ENCODE data around the gene ASS1. TPM values are rescaled to one million over a fixed set of nuclear protein-coding genes. Genes with fewer than 3 reads are reported as not detected.
A peak's percentile ranks its signal among the peaks of the same experiment; 100 is the strongest.
"Not testable (repeated sequence)": the region's sequence is repeated elsewhere in the genome, so short reads cannot be mapped to it uniquely, and the experiment has no call there.

The ASS1 gene
- total and polyA plus RNA-seq, 4 experiments from 2014 or later = not detected

DNA sequence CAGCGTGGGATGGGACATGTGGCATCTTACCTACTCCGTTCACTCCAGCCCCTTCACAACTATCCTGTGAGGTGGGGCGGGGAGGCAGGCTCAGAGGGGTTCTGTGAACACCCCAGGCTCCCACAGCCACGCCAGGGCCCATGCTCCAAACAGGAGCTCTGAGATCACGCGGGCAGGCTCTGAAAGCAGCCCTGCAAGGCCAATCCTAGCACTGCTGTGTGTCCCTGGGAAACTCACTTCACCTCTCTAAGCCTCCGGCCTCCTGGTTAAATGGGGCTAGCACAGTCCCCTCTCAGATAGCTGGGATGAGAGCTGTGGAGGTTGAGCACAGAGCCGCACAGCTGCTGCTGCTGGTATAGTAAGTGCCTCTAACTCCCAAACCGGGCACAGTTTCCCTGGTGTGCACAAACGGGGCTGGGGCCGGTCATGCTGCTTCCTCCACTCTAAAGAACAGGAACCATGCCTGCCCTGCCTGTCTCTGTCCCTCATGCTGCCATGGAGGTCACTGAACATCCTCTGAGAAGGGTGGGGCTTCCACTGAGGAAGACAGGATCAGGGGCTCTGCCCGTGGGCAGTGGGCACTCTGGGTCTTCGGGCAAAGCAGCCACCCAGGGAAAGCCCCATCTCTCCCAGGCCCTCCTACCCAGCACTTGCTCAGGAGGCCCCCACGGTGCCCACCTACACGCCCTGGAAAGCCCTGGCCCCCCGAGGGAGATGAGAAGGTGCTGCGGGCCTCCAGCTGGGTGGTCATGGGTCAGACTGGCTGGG lies 13.0 kb upstream of the ASS1 start:
- no peak overlapping the region for H3K4me3 ChIP-seq (ENCODE audit: low read length in 2 of 2)
- Mint-ChIP-seq H3K27me3 (peaks cover 14 to 17% of the 10 kb centered on the region in 2 donors), H3K36me3 (no peaks in the 10 kb centered on the region), H3K27ac (no peak overlapping the region), H3K4me3 (no peak overlapping the region), H3K4me1 (peaks cover 0 to 8% (median under 1%) of the 10 kb centered on the region in 4 donors), H3K9me3 (peaks cover 0 to 4% (median 0%) of the 10 kb centered on the region in 8 donors)
- no peaks in the 10 kb centered on the region for H3K4me1 ChIP-seq (ENCODE audit: insufficient read depth, low read length)
- H3K36me3 ChIP-seq (ENCODE audit: insufficient read depth, low read length) = no peaks in the 10 kb centered on the region
- no peaks in the 10 kb centered on the region for H3K9me3 ChIP-seq (ENCODE audit: control insufficient read depth in 1 of 2, low read length in 2 of 2)
- CTCF ChIA-PET (ENCODE audit: partially characterized antibody) = no interaction called here
- H3K27ac ChIP-seq (ENCODE audit: low read depth, low read length) = no peak overlapping the region
- no peak for DNase-seq
- no peaks in the 10 kb centered on the region for H3K27me3 ChIP-seq (ENCODE audit: insufficient read depth, low read length)
- intact Hi-C loops (cut with micrococcal nuclease) = no loop called here
- POLR2A ChIA-PET (ENCODE audit: partially characterized antibody) = no interaction called here

DNA sequence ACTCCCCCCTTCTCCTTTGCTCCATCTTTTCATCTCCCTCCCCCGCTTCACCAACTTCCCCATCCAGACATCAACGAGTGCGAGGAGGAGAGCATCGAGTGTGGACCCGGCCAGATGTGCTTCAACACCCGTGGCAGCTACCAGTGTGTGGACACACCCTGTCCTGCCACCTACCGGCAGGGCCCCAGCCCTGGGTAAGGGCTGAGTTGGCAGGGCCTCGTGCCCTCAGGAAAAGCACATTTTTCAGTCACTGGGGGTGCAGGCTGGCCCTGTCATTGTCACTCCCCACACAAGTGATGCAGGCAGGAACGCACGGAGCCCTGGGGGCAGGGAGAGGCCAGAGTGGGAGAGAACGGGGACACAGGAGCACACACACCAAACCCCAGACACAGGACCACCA lies 12.4 kb upstream of the ASS1 start:
- H3K36me3 ChIP-seq (ENCODE audit: insufficient read depth, low read length) = no peaks in the 10 kb centered on the region
- POLR2A ChIA-PET (ENCODE audit: partially characterized antibody) = no interaction called here
- H3K4me3 ChIP-seq (ENCODE audit: low read length in 2 of 2) = no peak overlapping the region
- Mint-ChIP-seq H3K4me3 (peak overlapping the region in 2 of 8 donors; percentile 26 to 46), H3K27ac (no peak overlapping the region), H3K4me1 (peaks cover 0 to 8% (median under 1%) of the 10 kb centered on the region in 4 donors), H3K27me3 (peaks cover 14 to 17% of the 10 kb centered on the region in 2 donors), H3K36me3 (no peaks in the 10 kb centered on the region), H3K9me3 (peaks cover 0 to 4% (median 0%) of the 10 kb centered on the region in 8 donors)
- H3K27me3 ChIP-seq (ENCODE audit: insufficient read depth, low read length) = no peaks in the 10 kb centered on the region
- no peak for DNase-seq
- H3K27ac ChIP-seq (ENCODE audit: low read depth, low read length) = no peak overlapping the region
- no peaks in the 10 kb centered on the region for H3K4me1 ChIP-seq (ENCODE audit: insufficient read depth, low read length)
- intact Hi-C loops (cut with micrococcal nuclease) = no loop called here
- H3K9me3 ChIP-seq (ENCODE audit: control insufficient read depth in 1 of 2, low read length in 2 of 2) = no peaks in the 10 kb centered on the region
- CTCF ChIA-PET (ENCODE audit: partially characterized antibody) = no interaction called here

DNA sequence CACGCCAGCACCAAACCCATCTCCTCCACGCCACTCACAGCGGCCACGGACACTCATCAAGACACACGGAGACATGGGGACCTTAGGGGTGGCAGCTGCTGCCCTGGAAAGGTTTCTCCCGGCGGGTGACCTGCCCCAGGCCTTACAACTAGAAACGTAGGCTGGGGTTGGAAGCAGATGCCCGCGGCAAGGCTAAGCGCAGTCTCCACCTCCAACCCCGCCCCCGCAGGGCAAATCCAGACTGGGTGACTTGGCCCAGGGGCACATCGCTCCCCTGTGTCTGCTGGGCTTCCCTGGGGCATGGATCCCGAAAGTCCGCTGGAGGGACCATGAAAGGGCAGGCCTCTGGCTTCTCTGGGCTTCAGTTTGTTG lies 12.0 kb upstream of the ASS1 start:
- H3K4me1 Mint-ChIP-seq = peaks cover 0 to 8% (median under 1%) of the 10 kb centered on the region in 4 donors
- H3K27me3 ChIP-seq (ENCODE audit: insufficient read depth, low read length) = no peaks in the 10 kb centered on the region
- H3K36me3 ChIP-seq (ENCODE audit: insufficient read depth, low read length) = no peaks in the 10 kb centered on the region
- H3K27ac Mint-ChIP-seq = no peak overlapping the region
- intact Hi-C loops (cut with micrococcal nuclease) = no loop called here
- no peaks in the 10 kb centered on the region for H3K4me1 ChIP-seq (ENCODE audit: insufficient read depth, low read length)
- POLR2A ChIA-PET (ENCODE audit: partially characterized antibody) = no interaction called here
- H3K4me3 ChIP-seq (ENCODE audit: low read length in 2 of 2) = no peak overlapping the region
- H3K9me3 Mint-ChIP-seq = peaks cover 0 to 4% (median 0%) of the 10 kb centered on the region in 8 donors
- peak overlapping the region in 2 of 8 donors; percentile 46 to 58 for H3K4me3 Mint-ChIP-seq
- no peak overlapping the region for H3K27ac ChIP-seq (ENCODE audit: low read depth, low read length)
- no peak for DNase-seq
- H3K36me3 Mint-ChIP-seq = no peaks in the 10 kb centered on the region
- CTCF ChIA-PET (ENCODE audit: partially characterized antibody) = no interaction called here
- no peaks in the 10 kb centered on the region for H3K9me3 ChIP-seq (ENCODE audit: control insufficient read depth in 1 of 2, low read length in 2 of 2)
- H3K27me3 Mint-ChIP-seq = peaks cover 14 to 17% of the 10 kb centered on the region in 2 donors

DNA sequence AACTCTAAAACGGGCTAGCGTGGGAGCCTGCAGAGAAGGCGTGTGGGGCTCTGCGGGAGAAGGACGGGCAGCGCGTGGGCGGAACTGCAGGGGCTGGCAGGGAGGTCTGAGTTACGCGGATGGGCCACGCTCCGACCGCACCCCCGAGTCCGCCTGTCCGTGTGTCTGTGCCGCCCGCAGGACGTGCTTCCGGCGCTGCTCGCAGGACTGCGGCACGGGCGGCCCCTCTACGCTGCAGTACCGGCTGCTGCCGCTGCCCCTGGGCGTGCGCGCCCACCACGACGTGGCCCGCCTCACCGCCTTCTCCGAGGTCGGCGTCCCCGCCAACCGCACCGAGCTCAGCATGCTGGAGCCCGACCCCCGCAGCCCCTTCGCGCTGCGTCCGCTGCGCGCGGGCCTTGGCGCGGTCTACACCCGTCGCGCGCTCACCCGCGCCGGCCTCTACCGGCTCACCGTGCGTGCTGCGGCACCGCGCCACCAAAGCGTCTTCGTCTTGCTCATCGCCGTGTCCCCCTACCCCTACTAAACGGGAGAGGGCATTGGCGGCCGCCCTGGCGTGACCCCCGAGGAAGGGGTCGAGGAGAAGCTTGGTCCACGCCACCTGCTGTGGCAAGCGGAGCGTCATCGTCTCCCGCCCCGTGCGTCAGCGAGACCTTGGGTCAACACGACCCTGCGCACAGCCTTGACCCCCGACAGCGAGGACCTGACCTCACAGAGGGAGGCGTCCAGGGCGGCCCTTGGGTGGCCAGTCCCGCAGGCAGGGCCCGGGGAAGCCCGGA lies 11.4 kb upstream of the ASS1 start:
- DNase-seq = no peak
- CTCF ChIA-PET (ENCODE audit: partially characterized antibody) = no interaction called here
- POLR2A ChIA-PET (ENCODE audit: partially characterized antibody) = no interaction called here
- Mint-ChIP-seq H3K4me1 (peaks cover 0 to 8% (median under 1%) of the 10 kb centered on the region in 4 donors), H3K27ac (no peak overlapping the region), H3K27me3 (peaks cover 14 to 17% of the 10 kb centered on the region in 2 donors), H3K4me3 (peak overlapping the region in 1 of 8 donors; percentile 58), H3K36me3 (no peaks in the 10 kb centered on the region), H3K9me3 (peaks cover 0 to 4% (median 0%) of the 10 kb centered on the region in 8 donors)
- intact Hi-C loops (cut with micrococcal nuclease) = no loop called here
- no peaks in the 10 kb centered on the region for H3K36me3 ChIP-seq (ENCODE audit: insufficient read depth, low read length)
- no peak overlapping the region for H3K27ac ChIP-seq (ENCODE audit: low read depth, low read length)
- H3K27me3 ChIP-seq (ENCODE audit: insufficient read depth, low read length) = no peaks in the 10 kb centered on the region
- H3K9me3 ChIP-seq (ENCODE audit: control insufficient read depth in 1 of 2, low read length in 2 of 2) = no peaks in the 10 kb centered on the region
- H3K4me1 ChIP-seq (ENCODE audit: insufficient read depth, low read length) = no peaks in the 10 kb centered on the region
- no peak overlapping the region for H3K4me3 ChIP-seq (ENCODE audit: low read length in 2 of 2)

DNA sequence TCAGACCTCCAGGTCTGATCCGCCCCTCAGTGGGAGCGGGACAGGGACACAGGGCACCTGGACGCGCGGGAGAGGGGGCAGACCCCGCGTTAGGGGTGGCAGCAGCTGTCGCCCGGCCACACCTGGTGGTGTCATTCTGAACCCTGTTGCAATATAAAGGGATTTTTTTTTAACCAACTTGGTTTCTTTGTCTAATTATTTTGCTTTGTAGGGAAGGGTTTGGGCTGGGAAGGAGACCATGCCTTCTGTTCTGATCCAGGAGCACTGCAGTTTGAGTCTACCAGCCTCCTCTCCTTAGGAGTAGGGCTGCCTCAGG lies 10.9 kb upstream of the ASS1 start:
- POLR2A ChIA-PET (ENCODE audit: partially characterized antibody) = no interaction called here
- Mint-ChIP-seq H3K27ac (no peak overlapping the region), H3K4me1 (peaks cover 0 to 8% (median under 1%) of the 10 kb centered on the region in 4 donors), H3K27me3 (peaks cover 16 to 17% of the 10 kb centered on the region in 2 donors), H3K36me3 (no peaks in the 10 kb centered on the region), H3K9me3 (peaks cover 0 to 4% (median 0%) of the 10 kb centered on the region in 8 donors), H3K4me3 (peak overlapping the region in 1 of 8 donors; percentile 34)
- Histone ChIP-seq H3K4me3 (ENCODE audit: low read length in 2 of 2) (no peak overlapping the region), H3K9me3 (ENCODE audit: control insufficient read depth in 1 of 2, low read length in 2 of 2) (no peaks in the 10 kb centered on the region), H3K27ac (ENCODE audit: low read depth, low read length) (no peak overlapping the region), H3K36me3 (ENCODE audit: insufficient read depth, low read length) (no peaks in the 10 kb centered on the region), H3K4me1 (ENCODE audit: insufficient read depth, low read length) (no peaks in the 10 kb centered on the region), H3K27me3 (ENCODE audit: insufficient read depth, low read length) (no peaks in the 10 kb centered on the region)
- intact Hi-C loops (cut with micrococcal nuclease) = no loop called here
- no peak for DNase-seq
- CTCF ChIA-PET (ENCODE audit: partially characterized antibody) = no interaction called here

DNA sequence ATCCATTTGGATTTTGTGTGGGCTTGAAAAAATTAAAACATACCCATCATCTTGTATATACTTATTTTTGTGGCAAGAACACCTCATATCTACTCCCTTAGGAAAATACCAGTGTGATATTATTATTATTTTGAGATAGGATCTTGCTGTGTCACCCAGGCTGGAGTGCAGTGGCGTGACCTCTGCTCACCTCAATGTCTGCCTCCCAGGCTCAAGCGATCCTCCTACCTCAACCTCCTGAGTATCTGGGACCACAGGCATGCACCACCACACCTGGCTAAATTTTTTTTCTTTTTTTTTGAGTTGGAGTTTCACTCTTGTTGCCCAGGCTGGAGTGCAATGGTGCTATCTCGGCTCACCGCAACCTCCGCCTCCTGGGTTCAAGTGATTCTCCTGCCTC lies 10.1 kb upstream of the ASS1 start:
- H3K27me3 ChIP-seq (ENCODE audit: insufficient read depth, low read length); H3K27ac ChIP-seq (ENCODE audit: low read depth, low read length); H3K4me1 ChIP-seq (ENCODE audit: insufficient read depth, low read length); H3K4me3 Mint-ChIP-seq; H3K9me3 ChIP-seq (ENCODE audit: control insufficient read depth in 1 of 2, low read length in 2 of 2); H3K27ac Mint-ChIP-seq; H3K36me3 Mint-ChIP-seq; H3K4me3 ChIP-seq (ENCODE audit: low read length in 2 of 2); H3K9me3 Mint-ChIP-seq; H3K4me1 Mint-ChIP-seq; intact Hi-C loops (cut with micrococcal nuclease); DNase-seq; H3K36me3 ChIP-seq (ENCODE audit: insufficient read depth, low read length); CTCF ChIA-PET (ENCODE audit: partially characterized antibody); POLR2A ChIA-PET (ENCODE audit: partially characterized antibody): not testable (repeated sequence)
- H3K27me3 Mint-ChIP-seq = peaks cover 17 to 19% of the 10 kb centered on the region in 2 donors

DNA sequence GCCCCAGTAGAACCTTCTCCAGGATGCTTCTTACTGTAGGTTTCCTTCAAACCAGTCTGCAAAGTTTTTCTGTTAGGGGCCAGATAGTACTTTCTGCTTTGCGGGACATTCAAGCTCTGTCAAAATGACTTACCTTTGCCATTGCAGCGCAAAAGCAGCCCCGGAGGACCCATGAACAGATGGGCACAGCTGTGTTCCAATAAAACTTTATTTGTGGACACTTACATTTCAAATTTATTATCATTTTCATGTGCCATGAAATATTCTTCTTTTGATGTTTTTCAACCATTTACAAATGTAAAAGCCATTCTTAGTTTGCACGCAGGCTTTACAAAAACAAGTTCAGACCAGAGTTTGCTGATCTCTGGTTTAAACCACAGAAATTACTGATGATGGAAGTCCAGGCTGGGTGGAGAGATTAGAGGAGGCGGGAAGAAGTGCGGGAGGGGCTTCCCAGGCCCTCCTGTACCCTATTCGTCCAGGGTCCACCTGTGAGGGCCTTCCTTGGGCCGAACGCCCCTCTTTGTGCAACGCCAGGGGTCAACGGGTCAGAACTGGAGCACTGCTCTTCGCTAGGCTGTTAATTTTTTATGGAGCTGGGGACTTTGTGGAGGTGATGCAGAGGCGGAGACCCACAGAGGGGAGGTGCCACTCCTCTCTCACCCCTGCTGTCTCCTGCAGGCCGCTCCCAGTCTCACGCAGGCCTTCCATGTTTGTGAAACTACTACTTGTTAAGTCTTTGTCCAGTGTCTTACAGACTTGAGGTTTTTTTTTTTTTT lies 7.6 kb upstream of the ASS1 start:
- intact Hi-C loops (cut with micrococcal nuclease) = no loop called here
- Histone ChIP-seq H3K4me3 (ENCODE audit: low read length in 2 of 2) (no peak overlapping the region), H3K36me3 (ENCODE audit: insufficient read depth, low read length) (no peaks in the 10 kb centered on the region), H3K27ac (ENCODE audit: low read depth, low read length) (no peak overlapping the region), H3K9me3 (ENCODE audit: control insufficient read depth in 1 of 2, low read length in 2 of 2) (no peaks in the 10 kb centered on the region), H3K27me3 (ENCODE audit: insufficient read depth, low read length) (no peaks in the 10 kb centered on the region), H3K4me1 (ENCODE audit: insufficient read depth, low read length) (no peaks in the 10 kb centered on the region)
- ChIA-PET CTCF (ENCODE audit: partially characterized antibody) (no interaction called here), POLR2A (ENCODE audit: partially characterized antibody) (no interaction called here)
- Mint-ChIP-seq H3K27me3 (peaks cover 16% of the 10 kb centered on the region in 2 donors), H3K4me3 (no peak overlapping the region), H3K27ac (no peak overlapping the region), H3K4me1 (peaks cover 0 to 8% (median 0%) of the 10 kb centered on the region in 4 donors), H3K36me3 (peaks cover 0 to 10% of the 10 kb centered on the region in 2 donors), H3K9me3 (peaks cover 2 to 22% (median 16%) of the 10 kb centered on the region in 8 donors)
- no peak for DNase-seq
